HepG2 (cell line): ENCODE measurements around the gene NDUFAF3. TPM values are rescaled to one million over a fixed set of nuclear protein-coding genes. Genes with fewer than 3 reads are reported as not detected.

ENCODE experiments used
- CHD4 ChIP-seq: fragments of 200-600 bp; sonication (generic); IDR thresholded peaks from 2 replicates; pipeline ENCODE4 v1.7.0; 2017; ENCODE audit warnings: mild to moderate bottlenecking, low read length, borderline replicate concordance
- CTCF ChIP-seq: sonication (generic); formaldehyde crosslinking; IDR thresholded peaks from 2 replicates; pipeline ENCODE4 v1.5.0; 2020; ENCODE audit warnings: mild to moderate bottlenecking, missing genetic modification reagents, moderate library complexity
- FOXC1 ChIP-seq: sonication (generic); formaldehyde crosslinking; IDR thresholded peaks from 2 replicates; pipeline ENCODE4 v1.8.0; 2022; ENCODE audit warnings: mild to moderate bottlenecking, missing genetic modification reagents, borderline replicate concordance
- GMEB1 ChIP-seq: sonication (generic); formaldehyde crosslinking; IDR thresholded peaks from 2 replicates; pipeline ENCODE4 v1.5.1; 2020; ENCODE audit warnings: missing genetic modification reagents, mild to moderate bottlenecking, borderline replicate concordance
- GZF1 ChIP-seq: sonication (generic); formaldehyde crosslinking; IDR thresholded peaks from 2 replicates; pipeline ENCODE4 v1.5.1; 2020; ENCODE audit warnings: mild to moderate bottlenecking, missing genetic modification reagents
- HNRNPLL ChIP-seq: fragments of 200-400 bp; formaldehyde crosslinking; IDR thresholded peaks from 2 replicates; pipeline ENCODE4 v1.6.1; 2017; ENCODE audit warnings: mild to moderate bottlenecking, low read depth, low read length; ENCODE audit not compliant: poor library complexity, severe bottlenecking
- KDM5A ChIP-seq: fragments of 200-600 bp; sonication (generic); IDR thresholded peaks from 2 replicates; pipeline ENCODE4 v1.7.0; 2018; ENCODE audit warnings: antibody characterized with exemption, mild to moderate bottlenecking, low read length, borderline replicate concordance
- MBD4 ChIP-seq: IDR thresholded peaks from 2 replicates; pipeline ENCODE4 v1.6.1; 2012; ENCODE audit warnings: low read length, inconsistent platforms, borderline replicate concordance
- NFYB ChIP-seq: sonication (generic); formaldehyde crosslinking; IDR thresholded peaks from 2 replicates; pipeline ENCODE4 v1.4.0; 2020; ENCODE audit warnings: missing genetic modification reagents
- PAX8 ChIP-seq: sonication (generic); formaldehyde crosslinking; IDR thresholded peaks from 2 replicates; pipeline ENCODE4 v1.8.0; 2022; ENCODE audit warnings: mild to moderate bottlenecking, missing genetic modification reagents, borderline replicate concordance
- YEATS4 ChIP-seq: sonication (generic); formaldehyde crosslinking; IDR thresholded peaks from 2 replicates; pipeline ENCODE4 v1.4.0; 2020; ENCODE audit warnings: missing genetic modification reagents, borderline replicate concordance
- ZBTB38 ChIP-seq: sonication (generic); formaldehyde crosslinking; IDR thresholded peaks from 2 replicates; pipeline ENCODE4 v1.5.1; 2020; ENCODE audit warnings: mild to moderate bottlenecking, missing genetic modification reagents
- ZEB1 ChIP-seq: IDR thresholded peaks from 2 replicates; pipeline ENCODE4 v1.6.1; 2012; ENCODE audit warnings: mild to moderate bottlenecking, low read depth, inconsistent platforms; ENCODE audit not compliant: insufficient replicate concordance
- ZFP41 ChIP-seq: sonication (generic); formaldehyde crosslinking; IDR thresholded peaks from 2 replicates; pipeline ENCODE4 v1.4.0; 2020; ENCODE audit warnings: mild to moderate bottlenecking, missing genetic modification reagents, borderline replicate concordance
- ZNF296 ChIP-seq: sonication (generic); formaldehyde crosslinking; conservative IDR thresholded peaks from 2 replicates; pipeline ENCODE4 v1.5.0; 2020; ENCODE audit warnings: mild to moderate bottlenecking, missing genetic modification reagents
- ZNF670 ChIP-seq: sonication (generic); formaldehyde crosslinking; IDR thresholded peaks from 2 replicates; pipeline ENCODE4 v1.8.0; 2022; ENCODE audit warnings: mild to moderate bottlenecking, missing genetic modification reagents, borderline replicate concordance
- ZNF678 ChIP-seq: sonication (generic); formaldehyde crosslinking; IDR thresholded peaks from 2 replicates; pipeline ENCODE4 v1.4.0; 2020; ENCODE audit warnings: mild to moderate bottlenecking, missing genetic modification reagents
- ZSCAN20 ChIP-seq: sonication (generic); formaldehyde crosslinking; IDR thresholded peaks from 2 replicates; pipeline ENCODE4 v1.4.0; 2020; ENCODE audit warnings: missing genetic modification reagents, mild to moderate bottlenecking, borderline replicate concordance
- polyA plus RNA-seq, 8 experiments: library from polyadenylated mRNA; depleted of rRNA in 3 of 8; stranded (reverse) in 7 of 8; unstranded in 1 of 8; fragments of >200 nt; fragmentation: Illumina TruSeq in 4 of 8; extraction: Trizol in 4 of 8; gene quantifications; 2 replicates each; pipeline versions ENCODE4 v1.2.1 to v1.2.3, GENCODE V29; 2011 to 2016; ENCODE audit warnings: low read depth in 4 of 8, missing spikeins in 1 of 8, mixed read lengths in 1 of 8; ENCODE audit not compliant: insufficient read depth in 1 of 8
- total RNA-seq, 5 experiments: library from RNA; depleted of rRNA; stranded (reverse); fragments of >200 nt; fragmentation: Illumina TruSeq; extraction: Trizol; gene quantifications; 2 replicates each; pipeline ENCODE4 v1.2.3, GENCODE V29; 2016; ENCODE audit warnings: low read depth in 1 of 5
- TF ChIP-seq, protein P1 (sequence below): sonication (generic); formaldehyde crosslinking; IDR thresholded peaks from 2 replicates; pipeline ENCODE4 v1.4.0; 2020; ENCODE audit warnings: mild to moderate bottlenecking, missing genetic modification reagents, borderline replicate concordance
- TF ChIP-seq, protein P2 (sequence below): sonication (generic); formaldehyde crosslinking; IDR thresholded peaks from 2 replicates; pipeline ENCODE4 v1.5.1; 2020; ENCODE audit warnings: mild to moderate bottlenecking, missing genetic modification reagents

Gene NDUFAF3
- total and polyA plus RNA-seq, 2 of the 13 experiments (the other 11 are each of a cell fraction or from before 2014, with no cell fraction given) = 39.0 to 50.0 TPM

DNA sequence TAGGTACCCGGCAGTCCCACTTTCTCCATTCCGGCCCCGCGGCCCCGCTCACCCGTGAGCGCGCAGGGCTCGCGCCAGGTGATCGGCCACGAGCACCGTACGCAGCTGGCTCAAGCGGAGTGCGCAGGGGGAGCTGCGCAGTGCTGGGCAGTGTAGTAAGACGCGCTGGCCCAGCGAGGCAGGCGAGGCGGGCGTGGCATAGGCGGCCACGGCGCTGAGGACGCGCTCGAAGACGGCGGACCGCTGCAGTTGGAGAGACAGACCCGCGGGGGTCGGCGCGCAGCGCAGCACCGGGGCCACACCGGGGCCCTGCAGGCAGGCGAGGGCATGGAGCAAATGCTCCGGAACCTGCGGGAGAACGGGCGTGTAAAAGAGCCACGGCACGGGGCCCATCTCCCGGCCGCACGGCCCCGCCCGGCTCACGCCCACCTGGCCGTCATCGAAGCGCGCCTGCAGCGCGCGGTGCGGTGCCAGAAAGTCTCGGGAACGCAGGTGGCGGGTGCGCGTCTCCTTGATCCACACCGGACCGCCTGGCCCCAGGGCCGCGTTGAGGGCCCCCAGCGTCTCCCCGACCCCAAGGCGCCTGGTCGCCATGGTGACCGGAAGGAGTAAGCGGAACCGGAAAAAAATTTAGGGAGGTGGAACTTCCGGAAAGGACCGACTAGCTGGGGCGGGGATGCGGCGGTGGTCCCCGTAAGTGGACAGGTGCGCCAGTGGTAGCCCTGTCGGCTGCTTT lies 3.8 kb upstream of the NDUFAF3 start, which contains the start of gene DALRD3 (continued):
- TF ChIP-seq CHD4 (no peak), ZSCAN20 (CRISPR knock-in tag) (peak; percentile 45; the same call in 1 of the 2 replicates), ZFP41 (0 out of 2 replicates have a peak, but pooled peaks have one; percentile 26), KDM5A (peak; percentile 65), HNRNPLL (peak; percentile 98), ZNF670 (CRISPR knock-in tag) (peak; percentile 17; the same call in 1 of the 2 replicates), ZNF678 (CRISPR knock-in tag) (no peak), ZEB1 (peak; percentile 80), ZBTB38 (CRISPR knock-in tag) (0 out of 2 replicates have a peak, but pooled peaks have one; percentile 47), MBD4 (no peak), YEATS4 (CRISPR knock-in tag) (peak; percentile 79), GMEB1 (CRISPR knock-in tag) (peak; percentile 72; the same call in 1 of the 2 replicates), GZF1 (CRISPR knock-in tag) (peak; percentile 22; the same call in 1 of the 2 replicates), CTCF (CRISPR knock-in tag) (0 out of 2 replicates have a peak, but pooled peaks have one; percentile 5), ZNF296 (CRISPR knock-in tag) (0 out of 2 replicates have a peak, but pooled peaks have one; percentile 54), NFYB (CRISPR knock-in tag) (no peak; the same call in 1 of the 2 replicates), FOXC1 (CRISPR knock-in tag) (peak; percentile 67), PAX8 (peak; percentile 76; the same call in 1 of the 2 replicates)
- TF ChIP-seq, protein P1, sequence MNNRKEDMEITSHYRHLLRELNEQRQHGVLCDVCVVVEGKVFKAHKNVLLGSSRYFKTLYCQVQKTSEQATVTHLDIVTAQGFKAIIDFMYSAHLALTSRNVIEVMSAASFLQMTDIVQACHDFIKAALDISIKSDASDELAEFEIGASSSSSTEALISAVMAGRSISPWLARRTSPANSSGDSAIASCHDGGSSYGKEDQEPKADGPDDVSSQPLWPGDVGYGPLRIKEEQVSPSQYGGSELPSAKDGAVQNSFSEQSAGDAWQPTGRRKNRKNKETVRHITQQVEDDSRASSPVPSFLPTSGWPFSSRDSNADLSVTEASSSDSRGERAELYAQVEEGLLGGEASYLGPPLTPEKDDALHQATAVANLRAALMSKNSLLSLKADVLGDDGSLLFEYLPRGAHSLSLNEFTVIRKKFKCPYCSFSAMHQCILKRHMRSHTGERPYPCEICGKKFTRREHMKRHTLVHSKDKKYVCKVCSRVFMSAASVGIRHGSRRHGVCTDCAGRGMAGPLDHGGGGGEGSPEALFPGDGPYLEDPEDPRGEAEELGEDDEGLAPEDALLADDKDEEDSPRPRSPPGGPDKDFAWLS (CRISPR knock-in tag) = peak; percentile 53; the same call in 1 of the 2 replicates
- TF ChIP-seq, protein P2, sequence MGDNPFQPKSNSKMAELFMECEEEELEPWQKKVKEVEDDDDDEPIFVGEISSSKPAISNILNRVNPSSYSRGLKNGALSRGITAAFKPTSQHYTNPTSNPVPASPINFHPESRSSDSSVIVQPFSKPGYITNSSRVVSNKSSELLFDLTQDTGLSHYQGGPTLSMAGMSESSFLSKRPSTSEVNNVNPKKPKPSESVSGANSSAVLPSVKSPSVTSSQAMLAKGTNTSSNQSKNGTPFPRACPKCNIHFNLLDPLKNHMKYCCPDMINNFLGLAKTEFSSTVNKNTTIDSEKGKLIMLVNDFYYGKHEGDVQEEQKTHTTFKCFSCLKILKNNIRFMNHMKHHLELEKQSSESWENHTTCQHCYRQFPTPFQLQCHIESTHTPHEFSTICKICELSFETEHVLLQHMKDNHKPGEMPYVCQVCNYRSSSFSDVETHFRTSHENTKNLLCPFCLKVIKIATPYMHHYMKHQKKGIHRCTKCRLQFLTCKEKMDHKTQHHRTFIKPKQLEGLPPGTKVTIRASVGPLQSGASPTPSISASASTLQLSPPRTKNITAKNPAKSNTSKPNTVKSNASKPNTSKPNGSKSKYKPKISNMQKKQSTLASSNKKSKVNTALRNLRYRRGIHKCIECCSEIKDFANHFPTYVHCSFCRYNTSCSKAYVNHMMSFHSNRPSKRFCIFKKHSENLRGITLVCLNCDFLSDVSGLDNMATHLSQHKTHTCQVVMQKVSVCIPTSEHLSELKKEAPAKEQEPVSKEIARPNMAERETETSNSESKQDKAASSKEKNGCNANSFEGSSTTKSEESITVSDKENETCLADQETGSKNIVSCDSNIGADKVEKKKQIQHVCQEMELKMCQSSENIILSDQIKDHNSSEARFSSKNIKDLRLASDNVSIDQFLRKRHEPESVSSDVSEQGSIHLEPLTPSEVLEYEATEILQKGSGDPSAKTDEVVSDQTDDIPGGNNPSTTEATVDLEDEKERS (CRISPR knock-in tag) = peak; percentile 80
